ENCODE data around the gene COPA.
"Not testable (repeated sequence)": the region's sequence is repeated elsewhere in the genome, so short reads cannot be mapped to it uniquely, and the experiment has no call there.

Gene COPA

GRCh38 chr1:160322831-160323230 is 20.2 kb downstream of the COPA start:
- DNase-seq, result no peak

- DNase-seq, result no peak
Measured at GRCh38 chr1:160315359-160315758, 27.7 kb downstream of the COPA start.

- DNase-seq, result no peak
Measured at GRCh38 chr1:160309571-160309970, 33.5 kb downstream of the COPA start.

- no peak for DNase-seq
Measured at GRCh38 chr1:160309185-160309557, 33.9 kb downstream of the COPA start.

GRCh38 chr1:160308451-160309184 is 34.4 kb downstream of the COPA start:
- no peak for DNase-seq

GRCh38 chr1:160307118-160307791 is 35.8 kb downstream of the COPA start:
- DNase-seq, result no peak

GRCh38 chr1:160300173-160300572 is 42.9 kb downstream of the COPA start:
- no peak for DNase-seq

GRCh38 chr1:160296036-160296435 is 47.0 kb downstream of the COPA start:
- DNase-seq, result no peak

GRCh38 chr1:160293020-160293968 is 49.8 kb downstream of the COPA start:
- DNase-seq, result no peak

- peak; percentile 79 for DNase-seq
Measured at GRCh38 chr1:160291248-160292220, 51.5 kb downstream of the COPA start.

- DNase-seq, result not testable (repeated sequence)
Measured at GRCh38 chr1:160287769-160288168, 55.3 kb downstream of the COPA start.

GRCh38 chr1:160285506-160285905 is 57.5 kb downstream of the COPA start:
- no peak for DNase-seq

- DNase-seq, result peak; percentile 96
Measured at GRCh38 chr1:160284782-160285344, 58.2 kb downstream of the COPA start, which contains the start of gene PEX19. PEX19 (minus strand) TSS chr1:160285133; CDS start chr1:160285124, 9 bp downstream.

- no peak for DNase-seq
Measured at GRCh38 chr1:160284220-160284781, 58.7 kb downstream of the COPA start.

GRCh38 chr1:160282807-160283206 is 60.2 kb downstream of the COPA start:
- DNase-seq, result no peak

- DNase-seq, result no peak
Measured at GRCh38 chr1:160277987-160278386, 65.1 kb downstream of the COPA start.

GRCh38 chr1:160277330-160277729 is 65.7 kb downstream of the COPA start:
- no peak for DNase-seq

GRCh38 chr1:160271025-160271424 is 72.0 kb downstream of the COPA start:
- no peak for DNase-seq

- DNase-seq, result no peak
Measured at GRCh38 chr1:160267284-160267991, 75.6 kb downstream of the COPA start.

GRCh38 chr1:160264795-160265307 is 78.2 kb downstream of the COPA start:
- no peak for DNase-seq
